MM.1S (cell line): Measurements from ENCODE around the gene CPNE2.

Experiments
- CTCF ChIP-seq: fragments of 300-600 bp; sonication (generic); IDR thresholded peaks from 2 replicates; pipeline ENCODE4 v1.5.1; 2016; ENCODE audit warnings: antibody characterized with exemption, low read length, mixed read lengths
- EZH2 ChIP-seq: fragments of 300-600 bp; sonication (generic); optimal IDR thresholded peaks from 2 replicates; pipeline ENCODE3; 2017; ENCODE audit warnings: low read depth, mild to moderate bottlenecking, antibody characterized with exemption, low read length, mixed read lengths
- EZH2phosphoT487 ChIP-seq: fragments of 300-600 bp; sonication (generic); IDR thresholded peaks from 2 replicates; pipeline ENCODE4 v1.6.1; 2018; ENCODE audit warnings: antibody characterized with exemption, low read length

GRCh38 chr16:57082664-57083063 is 9.7 kb upstream of the CPNE2 start:
- TF ChIP-seq EZH2phosphoT487: no peak
- TF ChIP-seq CTCF: no peak
- no peak for TF ChIP-seq EZH2
